Posterior cingulate gyrus (tissue), 11 donors: ENCODE data around the gene TMEM74B.
A peak's percentile ranks its signal among the peaks of the same experiment; 100 is the strongest.
"Not testable (repeated sequence)": the region's sequence is repeated elsewhere in the genome, so short reads cannot be mapped to it uniquely, and the experiment has no call there.

Experiments used
- DNase-seq, 10 donors: peaks; one replicate each; pipeline versions ENCODE4 v3.0.0 to v3.0.0-alpha.2; 2020 to 2021; ENCODE audit warnings: mixed read lengths in 3 of 10
- intact Hi-C: fragments of 100-400 bp; cut with DNase I; formaldehyde crosslinking; loops from one replicate; pipeline ENCODE4 v1.15.1; 2023

TMEM74B gene

GRCh38 chr20:1150968-1151367 is 33.8 kb downstream of the TMEM74B start:
- DNase-seq = no peak
- intact Hi-C loops = no loop called here

GRCh38 chr20:1150218-1150617 is 34.6 kb downstream of the TMEM74B start:
- no peak for DNase-seq
- intact Hi-C loops = no loop called here

GRCh38 chr20:1149812-1150211 is 35.0 kb downstream of the TMEM74B start:
- DNase-seq, intact Hi-C loops: not testable (repeated sequence)

GRCh38 chr20:1146957-1147356 is 37.8 kb downstream of the TMEM74B start:
- intact Hi-C loops = no loop called here
- DNase-seq = no peak

GRCh38 chr20:1144401-1145172 is 40.2 kb downstream of the TMEM74B start:
- intact Hi-C loops = no loop called here
- DNase-seq = no peak

GRCh38 chr20:1137236-1137635 is 47.5 kb downstream of the TMEM74B start:
- intact Hi-C loops = no loop called here
- DNase-seq = no peak

- intact Hi-C loops = no loop called here
- DNase-seq = no peak
These were observed 49.9 kb downstream of the TMEM74B start for GRCh38 chr20:1134836-1135235.

- no peak for DNase-seq
- intact Hi-C loops = no loop called here
These were observed 50.4 kb downstream of the TMEM74B start for GRCh38 chr20:1134355-1134754.

- intact Hi-C loops = no loop called here
- DNase-seq = no peak
These were observed 53.4 kb downstream of the TMEM74B start for GRCh38 chr20:1131354-1131753.

GRCh38 chr20:1130847-1131246 is 53.9 kb downstream of the TMEM74B start:
- intact Hi-C loops = no loop called here
- DNase-seq = peak in 1 of 10 donors; percentile 83
